ENCODE data around the gene OR6C75.
"Not testable (repeated sequence)": the region's sequence is repeated elsewhere in the genome, so short reads cannot be mapped to it uniquely, and the experiment has no call there.

OR6C75 gene

GRCh38 chr12:55396326-55396725, 33.6 kb downstream of the OR6C75 start:
- Histone ChIP-seq H3K4me3 (ENCODE audit: low read depth, low read length) (no peak overlapping the region), H3K27ac (ENCODE audit: low read depth, low read length) (no peak overlapping the region), H3K9ac (ENCODE audit: low read length) (no peak overlapping the region), H3K4me1 (ENCODE audit: control insufficient read depth, insufficient read depth, low read length) (no peaks in the 10 kb centered on the region), H3K9me3 (ENCODE audit: control insufficient read depth, insufficient read depth, low read depth, low read length) (peaks cover 4% of the 10 kb centered on the region; the same call in 1 of the 2 replicates), H3K36me3 (ENCODE audit: control insufficient read depth, insufficient read depth, low read length) (no peaks in the 10 kb centered on the region), H3K27me3 (ENCODE audit: control insufficient read depth, insufficient read depth, low read length) (no peaks in the 10 kb centered on the region)

- Histone ChIP-seq H3K27ac (ENCODE audit: low read depth, low read length) (no peak within 1 kb of the TSS), H3K4me3 (ENCODE audit: low read depth, low read length) (no peak within 1 kb of the TSS), H3K9me3 (ENCODE audit: control insufficient read depth, insufficient read depth, low read depth, low read length) (no peaks in the 10 kb centered on the region), H3K36me3 (ENCODE audit: control insufficient read depth, insufficient read depth, low read length) (no peaks in the 10 kb centered on the region), H3K4me1 (ENCODE audit: control insufficient read depth, insufficient read depth, low read length) (no peaks in the 10 kb centered on the region), H3K9ac (ENCODE audit: low read length) (no peak within 1 kb of the TSS), H3K27me3 (ENCODE audit: control insufficient read depth, insufficient read depth, low read length) (no peaks in the 10 kb centered on the region)
Observed at GRCh38 chr12:55400229-55400628, 37.5 kb downstream of the OR6C75 start, which contains the start of gene OR6C65. OR6C65 (plus strand) TSS chr12:55400529; CDS start chr12:55400529, 0 bp downstream.

- H3K4me3 ChIP-seq (ENCODE audit: low read depth, low read length), result no peak overlapping the region
- H3K27me3 ChIP-seq (ENCODE audit: control insufficient read depth, insufficient read depth, low read length), result no peaks in the 10 kb centered on the region
- no peaks in the 10 kb centered on the region for H3K4me1 ChIP-seq (ENCODE audit: control insufficient read depth, insufficient read depth, low read length)
- no peak overlapping the region for H3K27ac ChIP-seq (ENCODE audit: low read depth, low read length)
- no peaks in the 10 kb centered on the region for H3K36me3 ChIP-seq (ENCODE audit: control insufficient read depth, insufficient read depth, low read length)
- no peak overlapping the region for H3K9ac ChIP-seq (ENCODE audit: low read length)
- peaks cover 7% of the 10 kb centered on the region; the same call in 1 of the 2 replicates for H3K9me3 ChIP-seq (ENCODE audit: control insufficient read depth, insufficient read depth, low read depth, low read length)
Observed at GRCh38 chr12:55407866-55408265, 45.1 kb downstream of the OR6C75 start.

GRCh38 chr12:55409133-55409532, 46.4 kb downstream of the OR6C75 start:
- H3K9me3 ChIP-seq (ENCODE audit: control insufficient read depth, insufficient read depth, low read depth, low read length); H3K27me3 ChIP-seq (ENCODE audit: control insufficient read depth, insufficient read depth, low read length); H3K4me1 ChIP-seq (ENCODE audit: control insufficient read depth, insufficient read depth, low read length); H3K9ac ChIP-seq (ENCODE audit: low read length); H3K4me3 ChIP-seq (ENCODE audit: low read depth, low read length); H3K27ac ChIP-seq (ENCODE audit: low read depth, low read length); H3K36me3 ChIP-seq (ENCODE audit: control insufficient read depth, insufficient read depth, low read length): not testable (repeated sequence)

GRCh38 chr12:55412138-55412537, 49.4 kb downstream of the OR6C75 start:
- H3K4me3 ChIP-seq (ENCODE audit: low read depth, low read length); H3K27ac ChIP-seq (ENCODE audit: low read depth, low read length); H3K9ac ChIP-seq (ENCODE audit: low read length); H3K27me3 ChIP-seq (ENCODE audit: control insufficient read depth, insufficient read depth, low read length); H3K9me3 ChIP-seq (ENCODE audit: control insufficient read depth, insufficient read depth, low read depth, low read length); H3K4me1 ChIP-seq (ENCODE audit: control insufficient read depth, insufficient read depth, low read length); H3K36me3 ChIP-seq (ENCODE audit: control insufficient read depth, insufficient read depth, low read length): not testable (repeated sequence)

- not testable (repeated sequence) for H3K9me3 ChIP-seq (ENCODE audit: control insufficient read depth, insufficient read depth, low read depth, low read length); H3K9ac ChIP-seq (ENCODE audit: low read length); H3K36me3 ChIP-seq (ENCODE audit: control insufficient read depth, insufficient read depth, low read length); H3K4me3 ChIP-seq (ENCODE audit: low read depth, low read length); H3K27ac ChIP-seq (ENCODE audit: low read depth, low read length); H3K4me1 ChIP-seq (ENCODE audit: control insufficient read depth, insufficient read depth, low read length); H3K27me3 ChIP-seq (ENCODE audit: control insufficient read depth, insufficient read depth, low read length)
Observed at GRCh38 chr12:55413498-55414388, 51.0 kb downstream of the OR6C75 start.

- H3K4me3 ChIP-seq (ENCODE audit: low read depth, low read length); H3K4me1 ChIP-seq (ENCODE audit: control insufficient read depth, insufficient read depth, low read length); H3K9me3 ChIP-seq (ENCODE audit: control insufficient read depth, insufficient read depth, low read depth, low read length); H3K27me3 ChIP-seq (ENCODE audit: control insufficient read depth, insufficient read depth, low read length); H3K36me3 ChIP-seq (ENCODE audit: control insufficient read depth, insufficient read depth, low read length); H3K9ac ChIP-seq (ENCODE audit: low read length); H3K27ac ChIP-seq (ENCODE audit: low read depth, low read length): not testable (repeated sequence)
Observed at GRCh38 chr12:55414396-55414823, 51.6 kb downstream of the OR6C75 start.

GRCh38 chr12:55414889-55415288, 52.1 kb downstream of the OR6C75 start:
- peak overlapping the region; percentile 38 for H3K4me3 ChIP-seq (ENCODE audit: low read depth, low read length)
- not testable (repeated sequence) for H3K27me3 ChIP-seq (ENCODE audit: control insufficient read depth, insufficient read depth, low read length); H3K27ac ChIP-seq (ENCODE audit: low read depth, low read length); H3K9ac ChIP-seq (ENCODE audit: low read length); H3K9me3 ChIP-seq (ENCODE audit: control insufficient read depth, insufficient read depth, low read depth, low read length); H3K36me3 ChIP-seq (ENCODE audit: control insufficient read depth, insufficient read depth, low read length); H3K4me1 ChIP-seq (ENCODE audit: control insufficient read depth, insufficient read depth, low read length)

GRCh38 chr12:55416961-55417360, 54.2 kb downstream of the OR6C75 start:
- Histone ChIP-seq H3K36me3 (ENCODE audit: control insufficient read depth, insufficient read depth, low read length) (no peaks in the 10 kb centered on the region), H3K9ac (ENCODE audit: low read length) (no peak overlapping the region), H3K4me3 (ENCODE audit: low read depth, low read length) (no peak overlapping the region), H3K27ac (ENCODE audit: low read depth, low read length) (no peak overlapping the region), H3K9me3 (ENCODE audit: control insufficient read depth, insufficient read depth, low read depth, low read length) (no peaks in the 10 kb centered on the region), H3K27me3 (ENCODE audit: control insufficient read depth, insufficient read depth, low read length) (no peaks in the 10 kb centered on the region), H3K4me1 (ENCODE audit: control insufficient read depth, insufficient read depth, low read length) (no peaks in the 10 kb centered on the region)
